Measurements from ENCODE around the gene HDAC4. TPM values are rescaled to one million over a fixed set of nuclear protein-coding genes. Genes with fewer than 3 reads are reported as not detected.

HDAC4 gene
- total and polyA plus RNA-seq, 12 donors, result 3.7 to 40.0 (median 25.5) TPM

GRCh38 chr2:239288951-239289511 lies 111.8 kb downstream of the HDAC4 start:
- no peak for TF ChIP-seq CTCF (IDR thresholded peaks at IDR 0.05)
- Histone ChIP-seq H3K4me3 (no peak overlapping the region), H3K9me3 (no peaks in the 10 kb centered on the region), H3K4me1 (peaks cover 8 to 95% (median 86%) of the 10 kb centered on the region in 9 donors), H3K27ac (peak overlapping the region in 9 of 10 donors; percentile 18 to 87 (median 55)), H3K36me3 (no peaks in the 10 kb centered on the region), H3K27me3 (no peaks in the 10 kb centered on the region)
- peak in 3 of 8 donors; percentile 29 to 38 (median 36) for ATAC-seq
- WGBS, 2 donors, result 50 to 58% methylated on average over 7 of the region's 7 CpGs
- intact Hi-C loops (cut with DNase I), result no loop called here
- DNase-seq, result peak in 1 of 2 donors; percentile 21

GRCh38 chr2:239288237-239288636 lies 112.6 kb downstream of the HDAC4 start:
- H3K9me3 ChIP-seq, result no peaks in the 10 kb centered on the region
- peaks cover 0 to 7% (median 0%) of the 10 kb centered on the region in 9 donors for H3K36me3 ChIP-seq
- 60 to 74% methylated on average over 4 of the region's 4 CpGs for WGBS, 2 donors
- H3K27me3 ChIP-seq, result no peaks in the 10 kb centered on the region
- ATAC-seq (no peak), DNase-seq (no peak)
- peak overlapping the region in 5 of 10 donors; percentile 18 to 87 (median 59) for H3K27ac ChIP-seq
- no peak overlapping the region for H3K4me3 ChIP-seq
- intact Hi-C loops (cut with DNase I), result no loop called here
- H3K4me1 ChIP-seq, result peaks cover 8 to 92% (median 78%) of the 10 kb centered on the region in 9 donors
- no peak for TF ChIP-seq CTCF (IDR thresholded peaks at IDR 0.05)

DNA sequence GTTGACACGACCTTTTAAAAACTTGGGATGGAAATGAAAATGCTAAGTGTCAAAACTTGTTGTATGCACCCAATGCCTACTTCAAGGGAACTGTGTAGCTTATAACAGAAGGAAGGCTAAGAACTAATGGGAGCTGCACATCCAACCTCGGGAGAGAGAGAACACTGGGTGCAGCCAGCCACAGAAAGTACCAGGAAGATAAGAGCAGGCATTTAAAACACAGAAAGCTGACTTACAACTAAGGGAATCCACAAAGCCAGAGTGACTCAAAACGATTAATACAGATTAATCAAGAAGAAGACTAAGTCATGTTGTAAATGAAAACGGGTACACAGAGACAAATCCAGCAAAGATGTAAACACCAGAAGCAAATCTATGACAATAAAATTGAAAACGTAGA lies 113.4 kb downstream of the HDAC4 start:
- H3K27ac ChIP-seq, result peak overlapping the region in 7 of 10 donors; percentile 18 to 87 (median 55)
- no peaks in the 10 kb centered on the region for H3K9me3 ChIP-seq
- DNase-seq, result no peak
- peaks cover 0 to 7% (median 0%) of the 10 kb centered on the region in 9 donors for H3K36me3 ChIP-seq
- intact Hi-C loops (cut with DNase I), result no loop called here
- no peaks in the 10 kb centered on the region for H3K27me3 ChIP-seq
- peaks cover 8 to 90% (median 70%) of the 10 kb centered on the region in 9 donors for H3K4me1 ChIP-seq
- TF ChIP-seq CTCF (IDR thresholded peaks at IDR 0.05), result no peak
- WGBS, 2 donors, result 59 to 60% methylated on average over 5 of the region's 5 CpGs
- ATAC-seq, result peak in 2 of 8 donors; percentile 45 to 65
- no peak overlapping the region for H3K4me3 ChIP-seq

DNA sequence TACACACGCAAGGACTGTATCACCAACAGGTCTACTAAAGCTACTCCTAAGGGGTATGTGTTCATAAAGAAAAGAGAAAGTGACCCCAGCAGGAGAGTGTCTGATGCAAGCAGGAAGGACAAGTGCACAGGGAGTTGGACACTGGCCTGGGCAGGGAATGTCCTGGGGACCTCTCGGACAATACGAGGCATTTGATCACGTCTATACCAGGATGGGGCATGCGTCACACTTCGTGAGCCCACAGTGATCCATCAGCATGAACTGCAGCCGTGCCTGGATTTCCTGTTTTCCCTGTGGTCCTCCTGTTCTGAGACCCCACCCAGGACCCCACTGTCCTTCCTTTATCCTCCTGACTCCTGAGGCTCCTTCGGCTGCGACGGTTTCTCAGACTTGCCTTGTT lies 113.9 kb downstream of the HDAC4 start:
- ATAC-seq (peak in 3 of 8 donors; percentile 22 to 51 (median 27)), DNase-seq (no peak)
- Histone ChIP-seq H3K27ac (peak overlapping the region in 7 of 10 donors; percentile 18 to 66 (median 55)), H3K4me3 (no peak overlapping the region), H3K9me3 (no peaks in the 10 kb centered on the region), H3K4me1 (peaks cover 8 to 84% (median 64%) of the 10 kb centered on the region in 9 donors), H3K27me3 (no peaks in the 10 kb centered on the region), H3K36me3 (peaks cover 0 to 7% (median 0%) of the 10 kb centered on the region in 9 donors)
- no peak for TF ChIP-seq CTCF (IDR thresholded peaks at IDR 0.05)
- 55 to 59% methylated on average over 10 of the region's 10 CpGs for WGBS, 2 donors
- intact Hi-C loops (cut with DNase I), result no loop called here
